Hematopoietic multipotent progenitor cell (in vitro differentiated cells): ENCODE results near the gene DNASE1L1. TPM values are rescaled to one million over a fixed set of nuclear protein-coding genes. Genes with fewer than 3 reads are reported as not detected.

Source experiments
- DNase-seq, 3 donors: peaks; one replicate each; pipeline ENCODE4 v3.0.0-alpha.2; 2011 to 2015; ENCODE audit warnings: low read depth in 2 of 3, low spot score in 2 of 3
- total RNA-seq: library from RNA; depleted of rRNA; stranded (reverse); fragments of >200 nt; gene quantifications from one replicate; pipeline ENCODE4 v1.2.3, GENCODE V29; 2012

Gene DNASE1L1
- total RNA-seq, 1 donor: 89.7 TPM

DNA sequence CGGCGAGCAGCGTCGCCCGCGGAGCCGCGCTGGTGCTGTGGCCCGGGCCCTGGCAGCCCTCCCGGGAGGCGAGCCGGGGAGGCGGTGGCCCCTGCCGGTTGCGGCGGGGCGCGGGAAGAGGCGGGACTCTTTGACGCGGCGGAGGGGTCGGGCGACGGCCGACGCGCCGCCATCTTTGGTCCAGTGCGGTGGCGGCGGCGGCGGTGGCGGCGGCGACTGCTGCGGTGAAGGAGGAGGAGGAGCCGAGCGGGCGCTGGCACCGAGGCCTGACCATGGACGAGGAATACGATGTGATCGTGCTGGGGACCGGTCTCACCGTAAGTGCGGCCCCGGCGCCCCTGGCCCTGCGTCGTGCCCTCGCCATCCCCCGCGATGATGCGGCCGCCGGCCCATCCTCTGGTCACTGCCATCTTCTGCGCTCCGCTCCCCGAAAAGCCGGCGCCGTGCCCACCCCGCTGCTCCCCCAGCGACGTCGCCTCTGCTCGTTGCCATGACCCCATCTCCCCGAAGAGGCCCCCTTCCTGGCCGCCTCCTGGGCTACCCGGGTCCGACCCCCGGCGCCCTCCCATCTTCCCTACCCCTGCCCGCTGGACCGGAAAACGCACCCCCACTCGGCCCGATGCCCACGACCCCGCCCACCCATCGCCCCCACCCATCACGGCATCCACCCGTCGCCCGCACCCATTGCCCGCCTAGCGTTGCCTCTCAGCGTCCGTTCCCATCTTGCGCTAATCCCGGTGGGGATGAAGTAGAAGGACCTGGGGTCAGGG, 28.1 kb upstream of the DNASE1L1 start, which contains the start of gene GDI1:
Gene GDI1 (plus strand): TSS at position 172 of the 770 bp plus-strand sequence. CDS start 101 bp downstream, at position 273.
- peak in 2 of 3 donors; percentile 46 to 55 for DNase-seq

DNA sequence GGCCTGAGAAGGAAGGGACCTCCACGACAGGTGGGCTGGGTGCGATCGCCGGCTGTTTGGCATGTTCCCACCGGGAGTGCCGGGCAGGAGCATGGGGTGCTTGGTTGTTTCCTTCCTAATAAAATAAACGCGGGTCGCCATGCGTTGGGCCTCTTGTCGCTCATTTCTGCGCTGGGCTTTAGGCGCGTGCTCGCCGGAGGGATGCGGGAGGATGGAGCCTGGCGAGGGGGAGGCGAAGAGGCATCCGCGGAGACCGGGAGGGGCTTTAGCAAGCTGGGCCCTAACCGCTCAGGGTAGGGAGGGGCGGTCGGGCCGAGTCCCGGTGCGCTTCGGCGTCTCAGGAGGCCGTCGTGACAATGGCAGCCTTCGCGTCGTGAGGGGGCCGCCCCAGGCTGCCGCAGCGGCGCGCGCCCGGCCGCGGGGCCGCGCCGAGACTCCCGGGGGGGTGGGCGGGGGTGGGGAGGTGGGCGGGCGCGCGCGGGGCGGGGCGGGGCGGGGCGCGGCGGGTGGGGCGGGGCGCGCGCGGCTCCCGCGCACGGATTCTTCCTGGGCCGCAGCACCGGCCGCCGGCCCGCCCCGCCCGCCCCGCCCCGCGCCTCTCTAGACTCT, 27.4 kb upstream of the DNASE1L1 start:
- peak in 2 of 3 donors; percentile 43 to 44 for DNase-seq

DNA sequence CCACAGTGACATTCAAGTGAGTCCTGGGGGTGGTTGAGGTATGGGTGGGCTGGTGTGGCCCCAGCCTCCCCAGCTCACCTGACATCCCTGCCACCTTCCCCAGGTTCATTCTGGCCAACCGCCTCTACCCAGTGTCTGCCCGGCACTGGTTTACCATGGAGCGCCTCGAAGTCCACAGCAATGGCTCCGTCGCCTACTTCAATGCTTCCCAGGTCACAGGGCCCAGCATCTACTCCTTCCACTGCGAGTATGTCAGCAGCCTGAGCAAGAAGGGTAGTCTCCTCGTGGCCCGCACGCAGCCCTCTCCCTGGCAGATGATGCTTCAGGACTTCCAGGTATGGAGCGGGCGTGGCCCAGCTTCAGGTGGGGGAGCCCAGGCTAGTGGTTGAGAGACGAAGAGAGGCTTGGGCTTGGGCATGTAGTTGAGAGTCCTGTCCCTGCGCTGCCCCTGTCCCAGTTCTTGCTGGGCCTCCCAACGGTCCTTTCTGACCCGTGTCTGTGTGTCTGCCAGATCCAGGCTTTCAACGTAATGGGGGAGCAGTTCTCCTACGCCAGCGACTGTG, 26.2 kb upstream of the DNASE1L1 start:
- DNase-seq: no peak

DNA sequence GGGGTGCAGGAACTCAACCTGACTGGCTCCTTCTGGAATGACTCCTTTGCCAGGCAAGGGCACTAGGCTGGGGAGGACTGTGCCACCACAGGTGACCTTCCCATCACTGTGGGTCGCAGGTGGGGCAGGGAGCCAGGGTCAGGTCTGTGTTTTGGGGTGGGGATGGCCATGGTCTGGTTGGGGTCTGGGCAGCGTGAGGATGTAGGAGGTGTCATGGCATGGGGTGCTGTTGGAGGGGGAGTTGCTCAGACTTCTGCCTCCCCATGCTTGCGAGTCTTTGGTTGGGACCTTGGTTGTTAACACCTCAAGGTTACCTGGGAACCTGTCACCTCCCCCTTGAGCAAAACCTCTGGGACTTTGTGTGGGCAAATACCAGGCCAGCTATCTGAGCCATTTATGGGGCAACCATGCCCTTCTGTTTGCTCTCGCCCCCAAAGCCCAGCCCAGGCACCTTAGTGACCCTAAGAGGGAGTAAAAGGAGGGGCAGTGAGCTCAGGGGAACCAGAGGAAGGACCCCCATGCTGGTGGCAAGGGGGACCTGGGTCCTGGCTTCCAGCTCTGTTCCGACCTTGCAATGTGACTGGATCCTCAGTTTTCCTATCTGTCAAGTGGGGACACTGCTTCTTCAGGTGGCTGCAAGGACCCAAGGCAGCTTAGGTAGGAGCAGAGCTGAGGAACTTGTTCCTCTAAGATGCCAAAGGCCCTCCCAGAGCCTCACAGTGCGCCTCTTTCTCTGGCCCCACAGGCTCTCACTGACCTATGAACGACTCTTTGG, 25.5 kb upstream of the DNASE1L1 start:
- no peak for DNase-seq

DNA sequence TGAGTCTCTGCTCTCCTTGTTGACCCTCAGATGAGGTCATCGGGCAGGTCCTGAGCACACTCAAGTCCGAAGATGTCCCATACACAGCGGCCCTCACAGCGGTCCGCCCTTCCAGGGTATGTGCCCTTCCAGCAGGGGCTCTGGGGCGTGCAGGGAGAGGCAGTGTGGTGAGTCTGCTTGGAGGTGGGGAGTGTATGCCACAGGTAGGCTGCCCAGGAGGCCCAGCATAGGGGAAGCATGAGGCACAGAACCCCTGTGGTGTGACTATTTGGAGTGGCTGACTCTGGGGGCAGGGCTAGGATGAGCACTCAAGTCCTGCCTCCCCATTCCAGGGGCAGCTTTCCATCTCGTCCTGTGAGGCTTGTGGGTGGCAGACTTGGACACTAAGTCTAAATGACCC, 24.6 kb upstream of the DNASE1L1 start:
- DNase-seq: no peak

DNA sequence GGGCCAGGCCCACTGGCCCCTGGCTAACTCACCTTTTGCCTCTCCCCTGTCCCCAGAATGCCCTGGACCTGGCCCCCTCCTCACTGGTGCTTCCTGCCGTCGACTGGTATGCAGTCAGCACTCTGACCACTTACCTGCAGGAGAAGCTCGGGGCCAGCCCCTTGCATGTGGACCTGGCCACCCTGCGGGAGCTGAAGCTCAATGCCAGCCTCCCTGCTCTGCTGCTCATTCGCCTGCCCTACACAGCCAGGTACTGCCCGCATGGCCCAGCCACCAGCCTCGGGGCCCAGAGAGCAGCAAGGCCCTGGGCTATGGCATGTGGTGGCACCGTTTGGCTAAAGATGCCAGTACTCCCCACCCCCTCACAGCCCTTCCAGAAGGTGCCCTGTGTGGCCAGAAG, 23.2 kb upstream of the DNASE1L1 start:
- no peak for DNase-seq

DNA sequence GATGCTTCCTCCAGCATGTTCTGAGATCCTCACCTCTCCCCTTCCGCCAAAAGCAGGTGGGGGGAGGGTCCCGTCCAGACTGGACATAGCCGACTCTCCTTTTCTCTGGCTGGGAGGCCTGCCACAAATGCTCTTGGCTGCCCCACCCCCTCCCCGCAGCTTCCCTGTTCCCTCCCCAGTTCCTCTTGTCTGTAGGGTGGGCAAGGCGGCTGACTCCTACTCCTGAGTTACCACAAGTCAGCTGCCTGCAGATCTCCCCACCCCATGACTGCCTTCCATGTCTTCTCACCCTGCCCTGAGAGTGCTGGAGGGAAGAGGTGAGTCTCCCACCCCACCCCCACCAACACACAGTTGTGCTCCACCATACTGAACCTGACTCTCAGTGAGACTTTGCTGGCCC, 22.3 kb upstream of the DNASE1L1 start:
- DNase-seq: peak in 1 of 3 donors; percentile 12

DNA sequence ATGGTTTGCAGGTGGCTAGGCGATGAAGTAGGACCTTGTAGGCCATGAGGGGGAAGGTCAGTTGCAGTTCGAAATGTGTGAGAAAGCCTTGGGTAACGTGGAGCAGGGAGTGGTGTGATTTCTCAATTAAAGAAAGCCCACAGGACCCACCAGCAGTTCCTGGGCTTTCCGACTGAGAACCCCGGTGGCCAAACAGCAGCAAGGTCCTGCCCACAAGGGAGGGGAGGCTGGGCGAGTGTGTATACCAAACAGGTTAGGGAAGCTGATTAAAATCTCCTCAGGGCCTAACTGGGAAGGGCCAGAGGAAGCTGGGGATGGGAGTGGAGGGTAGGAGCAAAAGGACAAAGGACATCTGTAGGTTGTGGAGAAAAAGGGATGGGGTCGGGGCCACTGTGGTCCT, 21.9 kb upstream of the DNASE1L1 start:
- no peak for DNase-seq

DNA sequence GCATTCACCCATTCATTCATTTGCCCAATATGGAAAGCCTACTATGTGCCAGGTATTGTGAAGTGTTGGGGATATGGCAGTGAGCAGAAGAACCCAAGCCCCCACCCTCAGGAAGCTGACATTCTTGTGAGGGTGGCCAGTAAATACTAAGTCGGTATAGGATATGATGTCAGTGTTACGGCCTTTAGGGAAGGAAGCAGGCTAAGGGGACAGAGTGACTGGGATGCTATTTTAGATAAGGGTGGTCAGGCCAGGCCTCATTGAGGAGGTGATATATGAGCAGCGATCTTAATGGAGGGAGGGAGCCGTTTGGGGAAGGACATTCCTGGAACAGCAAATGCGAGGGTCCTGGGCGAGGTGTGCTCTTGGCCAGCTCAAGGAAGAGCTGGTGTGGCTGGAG, 21.4 kb upstream of the DNASE1L1 start:
- peak in 1 of 3 donors; percentile 21 for DNase-seq

DNA sequence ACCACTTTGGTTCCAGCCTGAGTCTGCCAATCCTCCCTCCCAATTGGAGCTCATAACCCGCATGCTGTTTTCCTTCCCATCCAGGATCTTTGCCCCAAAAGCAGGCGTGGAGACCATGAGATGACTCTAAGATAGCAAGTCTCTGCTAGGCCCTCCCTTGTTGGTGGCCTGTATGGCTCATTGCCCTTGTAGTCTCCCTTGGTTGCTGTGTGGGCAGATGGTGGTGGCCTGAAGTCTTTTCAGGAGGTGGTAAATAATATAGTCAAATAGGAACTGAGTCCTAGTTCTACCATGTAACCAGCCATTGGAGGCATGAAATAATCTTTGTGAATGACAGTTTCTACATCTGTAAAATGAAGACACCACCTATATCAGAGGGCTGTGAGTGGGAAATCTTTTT, 20.7 kb upstream of the DNASE1L1 start:
- DNase-seq: no peak

DNA sequence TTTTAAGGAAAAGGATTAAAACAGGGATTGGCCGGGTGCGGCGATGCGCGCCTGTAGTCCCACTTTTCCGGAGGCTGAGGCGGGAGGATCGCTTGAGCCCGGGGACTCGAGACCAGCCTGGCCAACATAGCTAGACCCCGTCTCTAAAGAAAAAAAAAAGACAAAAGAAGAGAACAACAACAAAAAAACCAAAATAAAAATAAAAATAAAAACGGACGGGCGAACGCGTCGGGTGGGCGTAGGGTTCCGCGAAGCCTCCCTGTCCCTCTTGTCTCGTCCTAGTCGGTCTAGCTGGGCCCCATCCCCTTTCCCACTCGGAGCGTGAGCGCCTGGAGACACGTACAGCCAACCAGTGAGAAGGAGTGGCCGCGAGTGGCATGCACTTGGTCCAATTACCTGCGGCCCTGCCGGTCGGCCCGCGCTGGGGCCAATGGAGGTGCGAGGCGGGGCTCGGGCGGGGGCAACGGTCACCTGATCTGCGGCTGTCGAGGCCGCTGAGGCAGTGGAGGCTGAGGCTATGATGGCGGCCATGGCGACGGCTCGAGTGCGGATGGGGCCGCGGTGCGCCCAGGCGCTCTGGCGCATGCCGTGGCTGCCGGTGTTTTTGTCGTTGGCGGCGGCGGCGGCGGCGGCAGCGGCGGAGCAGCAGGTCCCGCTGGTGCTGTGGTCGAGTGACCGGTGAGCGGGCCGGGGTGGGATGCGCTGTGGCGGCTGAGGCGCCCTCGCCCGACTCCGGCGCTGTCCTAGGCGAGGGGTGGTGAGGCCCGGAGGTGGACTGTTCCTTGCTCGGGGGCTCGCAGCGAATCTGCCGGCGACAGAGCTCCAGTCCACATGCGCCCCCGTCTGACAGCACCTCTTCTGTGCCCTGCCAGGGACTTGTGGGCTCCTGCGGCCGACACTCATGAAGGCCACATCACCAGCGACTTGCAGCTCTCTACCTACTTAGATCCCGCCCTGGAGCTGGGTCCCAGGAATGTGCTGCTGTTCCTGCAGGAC, 19.4 kb upstream of the DNASE1L1 start, which contains the start of gene ATP6AP1:
Gene ATP6AP1 (plus strand): TSS at position 502 of the 996 bp plus-strand sequence. CDS start 16 bp downstream, at position 518.
- peak; percentile 54 to 91 (median 86) for DNase-seq

DNA sequence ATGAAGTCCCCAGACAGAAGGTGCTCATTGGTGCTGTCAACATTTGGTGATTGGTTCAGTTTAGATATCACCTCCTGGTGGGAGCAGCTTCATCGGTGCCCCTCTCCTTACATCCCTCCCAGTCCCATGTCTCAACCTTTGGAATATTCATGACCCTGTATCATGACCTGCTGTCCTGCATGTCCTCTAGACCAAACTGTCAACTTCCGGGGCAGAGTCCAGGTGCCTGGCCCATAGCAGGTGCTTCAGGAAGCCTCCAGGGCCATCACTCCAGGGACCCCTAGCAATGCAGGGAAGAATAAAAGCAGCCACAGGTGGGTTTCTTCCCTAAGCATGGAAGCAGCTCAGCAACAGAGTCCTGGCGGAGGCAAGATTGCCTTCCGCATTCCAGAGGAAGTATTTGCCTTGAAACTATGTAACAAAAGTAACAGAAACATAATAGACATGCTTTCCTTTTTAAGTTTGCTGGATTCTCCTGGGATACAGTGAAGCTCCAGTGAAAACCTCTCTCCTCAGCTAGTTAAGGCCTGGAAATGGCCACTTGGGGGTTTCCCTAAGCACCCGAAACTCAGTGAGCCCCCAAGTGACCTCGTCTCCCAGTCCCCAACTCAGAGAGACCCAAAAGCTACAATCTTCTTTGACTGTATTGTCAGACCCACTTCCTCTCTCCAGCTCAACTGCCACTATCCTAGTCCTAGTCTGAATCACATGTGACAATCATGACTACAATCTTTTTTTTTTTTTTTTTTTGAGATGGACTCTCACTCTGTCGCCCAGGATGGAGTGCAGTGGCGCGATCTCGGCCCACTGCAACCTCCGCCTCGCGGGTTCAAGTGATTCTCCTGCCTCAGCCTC, 18.1 kb upstream of the DNASE1L1 start:
- peak in 1 of 3 donors; percentile 24 for DNase-seq

DNA sequence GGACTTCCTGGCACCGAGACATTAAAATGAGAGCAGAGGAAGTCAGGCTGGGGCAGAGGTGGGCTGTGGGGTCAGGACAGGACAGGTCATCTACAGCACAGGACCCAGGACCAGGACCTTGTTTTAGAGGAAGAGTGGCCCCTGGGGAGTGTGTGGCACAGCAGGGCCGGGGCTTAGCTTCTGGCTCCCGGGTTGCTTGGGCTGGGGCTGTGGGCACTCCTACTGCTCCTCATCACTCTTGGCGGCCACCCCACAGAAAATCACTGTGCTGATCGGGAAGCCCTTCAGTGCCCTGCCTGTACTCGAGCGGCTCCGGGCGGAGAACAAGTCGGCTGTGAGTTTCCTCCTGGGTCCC, 11.3 kb upstream of the DNASE1L1 start:
- no peak for DNase-seq

DNA sequence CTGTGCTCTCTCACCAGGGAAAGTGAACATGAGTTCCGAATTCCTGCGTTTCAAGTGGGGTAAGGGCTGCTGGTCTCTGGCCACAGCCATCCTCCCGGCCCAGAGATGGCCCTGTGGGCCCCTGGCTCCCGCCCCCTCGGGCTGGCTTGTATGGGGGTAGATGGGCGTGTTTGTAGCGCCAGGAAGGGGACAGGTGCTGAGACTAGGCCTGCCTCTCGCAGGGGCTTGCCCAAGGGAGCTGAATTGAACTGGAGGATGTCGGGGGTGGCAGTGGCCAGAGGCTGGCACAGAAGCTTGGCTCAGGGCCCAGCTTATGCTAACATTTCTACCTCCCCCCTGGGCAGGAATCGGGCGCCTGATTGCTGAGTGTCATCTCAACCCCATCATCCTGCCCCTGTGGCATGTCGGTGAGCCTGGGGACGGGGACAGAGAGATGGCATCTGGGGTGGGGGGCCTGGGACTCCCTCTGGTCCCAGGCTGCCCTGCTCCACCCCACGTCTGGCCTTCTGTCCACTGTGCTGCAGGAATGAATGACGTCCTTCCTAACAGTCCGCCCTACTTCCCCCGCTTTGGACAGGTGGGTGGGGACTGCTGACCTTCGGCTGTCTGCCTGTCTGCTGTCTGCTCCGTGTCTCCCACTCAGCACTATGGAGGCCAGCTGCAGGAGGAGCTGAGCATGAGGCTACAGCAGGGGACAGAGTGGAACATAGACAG, 10.8 kb upstream of the DNASE1L1 start:
- no peak for DNase-seq

DNA sequence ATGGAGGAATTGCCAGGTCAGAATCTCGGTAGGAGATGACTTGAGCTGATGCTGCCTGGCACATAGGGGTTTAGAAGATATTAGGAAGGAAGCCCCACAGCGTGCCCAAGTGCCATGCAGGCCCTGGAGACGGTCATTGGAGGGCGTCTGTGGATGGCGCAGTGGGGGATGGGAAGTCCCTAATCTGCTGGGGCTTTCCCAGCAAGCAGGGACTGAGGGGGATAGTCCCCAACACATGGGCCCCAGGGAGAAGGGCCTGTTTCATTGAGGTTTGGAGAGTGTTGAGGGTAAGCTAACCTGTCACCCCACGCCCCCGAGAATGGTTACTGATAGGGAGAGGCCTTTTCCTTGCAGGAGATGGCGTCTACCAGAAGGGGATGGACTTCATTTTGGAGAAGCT, 10.1 kb upstream of the DNASE1L1 start:
- no peak for DNase-seq

DNA sequence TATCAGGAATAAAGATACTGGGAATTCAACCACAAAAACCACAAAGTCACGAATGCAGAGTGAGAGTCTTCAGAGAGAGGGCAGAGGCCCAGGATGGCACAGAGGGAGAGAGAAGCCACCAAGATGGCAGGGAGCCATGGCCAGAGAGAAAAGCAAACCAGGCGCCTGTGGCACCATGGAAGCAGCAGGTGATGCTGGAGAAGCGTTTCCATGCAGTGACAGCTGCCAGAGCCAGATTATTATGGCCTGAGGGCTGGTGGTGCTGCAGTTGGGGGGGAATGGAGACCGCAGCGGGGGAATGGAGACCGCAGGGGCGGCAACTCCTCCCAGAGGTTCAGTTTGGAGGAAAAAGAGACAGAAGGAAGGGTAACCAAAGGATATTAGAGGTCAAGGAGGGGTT, 8.1 kb upstream of the DNASE1L1 start:
- no peak for DNase-seq

DNA sequence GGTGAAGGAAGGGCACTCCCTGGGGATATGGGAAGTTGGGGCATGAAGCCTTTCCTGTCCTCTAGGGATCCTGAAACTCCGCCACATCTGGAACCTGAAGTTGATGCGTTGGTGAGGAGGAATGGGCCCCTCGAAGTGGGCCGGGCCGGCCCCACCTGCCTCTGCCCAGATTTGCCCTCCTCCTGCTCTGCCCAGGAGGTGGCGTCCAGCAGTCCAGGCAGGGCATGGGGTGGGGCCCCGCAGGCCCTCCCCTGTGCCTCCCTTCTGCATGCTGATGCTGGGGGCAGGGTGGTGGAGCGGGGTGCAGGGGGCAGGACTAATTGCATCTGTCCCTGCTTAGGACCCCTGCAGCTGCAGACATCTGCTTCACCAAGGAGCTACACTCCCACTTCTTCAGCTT, 4.1 kb upstream of the DNASE1L1 start:
- DNase-seq: no peak

DNA sequence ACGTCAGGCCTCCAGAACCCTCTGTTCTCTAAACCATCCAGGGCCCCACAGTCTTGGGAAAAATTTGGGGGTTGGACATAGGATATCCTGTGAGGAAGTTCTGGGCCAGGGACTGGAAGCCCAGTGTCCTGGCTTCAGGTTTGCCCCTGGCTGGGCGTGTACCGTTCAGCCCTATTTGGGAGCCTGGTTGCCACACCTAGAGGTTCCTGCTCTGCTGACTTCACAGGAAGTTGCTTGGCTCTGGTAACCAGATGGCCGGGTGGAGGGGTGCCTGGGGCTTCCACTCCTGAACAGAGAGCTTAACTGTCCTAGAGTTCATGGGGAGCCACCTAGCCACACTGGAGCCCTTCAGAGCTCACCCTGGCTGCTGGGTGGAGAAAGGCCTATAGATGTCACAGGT, 3.4 kb upstream of the DNASE1L1 start:
- peak in 2 of 3 donors; percentile 51 to 76 for DNase-seq
